Measurements from ENCODE around the gene HS1BP3. TPM values are rescaled to one million over a fixed set of nuclear protein-coding genes. Genes with fewer than 3 reads are reported as not detected.

HS1BP3 gene
- total RNA-seq, 1 experiment from 2014 or later: 26.4 TPM

DNA sequence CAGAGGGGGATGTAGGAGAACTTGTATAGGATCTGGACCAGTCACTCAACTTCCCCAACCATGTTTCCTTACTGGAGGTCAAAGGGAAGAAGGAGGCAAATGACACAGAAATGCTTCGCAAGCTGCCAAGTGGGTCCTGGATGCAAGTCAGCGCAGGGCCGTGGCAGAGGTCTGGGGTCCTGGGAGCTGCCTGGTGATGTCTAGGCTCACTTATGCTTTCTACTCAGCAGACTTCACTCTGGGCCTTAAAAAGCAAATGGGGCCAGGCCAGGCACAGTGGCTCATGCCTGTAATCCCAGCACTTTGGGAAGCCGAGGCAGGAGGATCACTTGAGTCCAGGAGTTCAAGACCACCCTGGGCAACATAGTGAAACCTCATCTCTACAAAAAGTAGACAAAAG, 19.9 kb downstream of the HS1BP3 start:
- Mint-ChIP-seq H3K27me3 (ENCODE audit: unreplicated experiment) (no peaks in the 10 kb centered on the region), H3K4me1 (ENCODE audit: low read depth, unreplicated experiment) (peaks cover 25% of the 10 kb centered on the region), H3K4me3 (ENCODE audit: low read depth, unreplicated experiment) (no peak overlapping the region), H3K36me3 (ENCODE audit: insufficient read depth, unreplicated experiment) (peaks cover 19% of the 10 kb centered on the region), H3K27ac (ENCODE audit: unreplicated experiment) (no peak overlapping the region), H3K9me3 (ENCODE audit: low read depth, unreplicated experiment) (no peaks in the 10 kb centered on the region)
- no peak for DNase-seq
- CTCF ChIA-PET: interaction anchor here (0.7 kb wide), 1 partner anchor 192 kb away, joined by 3 read pairs; no protein-coding TSS in a partner anchor
- TF ChIP-seq, protein P1, sequence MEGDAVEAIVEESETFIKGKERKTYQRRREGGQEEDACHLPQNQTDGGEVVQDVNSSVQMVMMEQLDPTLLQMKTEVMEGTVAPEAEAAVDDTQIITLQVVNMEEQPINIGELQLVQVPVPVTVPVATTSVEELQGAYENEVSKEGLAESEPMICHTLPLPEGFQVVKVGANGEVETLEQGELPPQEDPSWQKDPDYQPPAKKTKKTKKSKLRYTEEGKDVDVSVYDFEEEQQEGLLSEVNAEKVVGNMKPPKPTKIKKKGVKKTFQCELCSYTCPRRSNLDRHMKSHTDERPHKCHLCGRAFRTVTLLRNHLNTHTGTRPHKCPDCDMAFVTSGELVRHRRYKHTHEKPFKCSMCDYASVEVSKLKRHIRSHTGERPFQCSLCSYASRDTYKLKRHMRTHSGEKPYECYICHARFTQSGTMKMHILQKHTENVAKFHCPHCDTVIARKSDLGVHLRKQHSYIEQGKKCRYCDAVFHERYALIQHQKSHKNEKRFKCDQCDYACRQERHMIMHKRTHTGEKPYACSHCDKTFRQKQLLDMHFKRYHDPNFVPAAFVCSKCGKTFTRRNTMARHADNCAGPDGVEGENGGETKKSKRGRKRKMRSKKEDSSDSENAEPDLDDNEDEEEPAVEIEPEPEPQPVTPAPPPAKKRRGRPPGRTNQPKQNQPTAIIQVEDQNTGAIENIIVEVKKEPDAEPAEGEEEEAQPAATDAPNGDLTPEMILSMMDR (IDR thresholded peaks at IDR 0.05; ENCODE audit: unreplicated experiment): no peak
- no TSS peak for BruUV-seq (replicated peaks)
- intact Hi-C loops (cut with micrococcal nuclease; ENCODE audit: unreplicated experiment): loop anchor here (5.0 kb wide), 1 partner anchor 49 kb away; no protein-coding TSS in a partner anchor

DNA sequence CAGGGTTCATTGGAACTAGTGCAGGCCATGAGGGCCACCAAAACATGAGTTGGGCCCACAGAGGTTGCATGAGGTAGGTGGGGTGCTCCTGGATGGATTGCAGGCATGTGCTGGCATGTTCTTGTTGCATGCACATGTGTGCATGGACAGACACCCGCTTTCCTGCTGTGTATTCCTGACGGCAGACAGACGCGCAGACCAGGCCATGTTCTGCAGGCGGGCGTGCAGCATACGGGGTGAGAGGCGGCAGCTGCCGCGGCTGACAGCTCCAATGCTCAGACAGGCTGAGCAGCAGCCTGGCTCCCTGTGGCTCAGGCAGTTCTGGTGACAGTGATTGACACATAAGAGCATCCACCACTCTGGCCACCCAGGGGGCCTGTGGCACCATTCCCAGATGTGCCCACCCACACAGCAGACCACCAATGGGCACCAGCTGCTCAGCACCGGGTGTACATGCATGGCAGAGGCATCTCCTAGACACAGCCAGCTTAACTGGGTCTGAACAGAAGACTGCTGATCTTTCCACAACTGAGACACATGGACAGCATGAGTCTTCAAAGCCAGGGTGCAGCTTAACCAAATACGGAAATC, 21.2 kb downstream of the HS1BP3 start:
- no TSS peak for BruUV-seq (replicated peaks)
- Mint-ChIP-seq H3K4me1 (ENCODE audit: low read depth, unreplicated experiment) (peaks cover 12% of the 10 kb centered on the region), H3K9me3 (ENCODE audit: low read depth, unreplicated experiment) (no peaks in the 10 kb centered on the region), H3K36me3 (ENCODE audit: insufficient read depth, unreplicated experiment) (peaks cover 10% of the 10 kb centered on the region), H3K27me3 (ENCODE audit: unreplicated experiment) (no peaks in the 10 kb centered on the region), H3K4me3 (ENCODE audit: low read depth, unreplicated experiment) (no peak overlapping the region), H3K27ac (ENCODE audit: unreplicated experiment) (no peak overlapping the region)
- CTCF ChIA-PET: no interaction called here
- TF ChIP-seq, protein P1 (IDR thresholded peaks at IDR 0.05; ENCODE audit: unreplicated experiment): no peak
- no peak for DNase-seq
- intact Hi-C loops (cut with micrococcal nuclease; ENCODE audit: unreplicated experiment): loop anchor here (5.0 kb wide), 1 partner anchor 47 kb away; no protein-coding TSS in a partner anchor

DNA sequence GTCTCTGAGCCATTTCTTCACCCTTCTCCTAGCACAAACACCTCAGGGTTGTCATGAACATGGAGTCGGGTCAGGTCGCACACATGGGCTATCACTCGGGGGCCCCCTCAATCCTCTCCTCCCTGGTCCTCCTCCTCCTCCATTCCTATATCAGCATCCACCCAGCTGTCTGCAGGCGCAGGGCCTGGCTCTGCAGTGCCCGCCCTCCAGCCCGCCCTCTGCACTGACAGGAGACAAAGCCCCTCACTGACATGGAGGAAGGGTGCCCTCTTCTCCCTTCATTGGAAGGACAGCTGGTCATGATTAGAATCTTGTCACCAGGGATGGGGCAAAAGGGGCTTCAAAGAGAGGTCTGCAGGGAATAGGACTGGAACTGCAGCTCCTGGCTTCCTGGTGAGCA, 21.7 kb downstream of the HS1BP3 start:
- no peak for DNase-seq
- intact Hi-C loops (cut with micrococcal nuclease; ENCODE audit: unreplicated experiment): no loop called here
- Mint-ChIP-seq H3K4me3 (ENCODE audit: low read depth, unreplicated experiment) (no peak overlapping the region), H3K27me3 (ENCODE audit: unreplicated experiment) (no peaks in the 10 kb centered on the region), H3K27ac (ENCODE audit: unreplicated experiment) (no peak overlapping the region), H3K4me1 (ENCODE audit: low read depth, unreplicated experiment) (peaks cover 9% of the 10 kb centered on the region), H3K36me3 (ENCODE audit: insufficient read depth, unreplicated experiment) (peaks cover 9% of the 10 kb centered on the region), H3K9me3 (ENCODE audit: low read depth, unreplicated experiment) (no peaks in the 10 kb centered on the region)
- BruUV-seq (replicated peaks): no TSS peak
- TF ChIP-seq, protein P1 (IDR thresholded peaks at IDR 0.05; ENCODE audit: unreplicated experiment): no peak
- CTCF ChIA-PET: no interaction called here

DNA sequence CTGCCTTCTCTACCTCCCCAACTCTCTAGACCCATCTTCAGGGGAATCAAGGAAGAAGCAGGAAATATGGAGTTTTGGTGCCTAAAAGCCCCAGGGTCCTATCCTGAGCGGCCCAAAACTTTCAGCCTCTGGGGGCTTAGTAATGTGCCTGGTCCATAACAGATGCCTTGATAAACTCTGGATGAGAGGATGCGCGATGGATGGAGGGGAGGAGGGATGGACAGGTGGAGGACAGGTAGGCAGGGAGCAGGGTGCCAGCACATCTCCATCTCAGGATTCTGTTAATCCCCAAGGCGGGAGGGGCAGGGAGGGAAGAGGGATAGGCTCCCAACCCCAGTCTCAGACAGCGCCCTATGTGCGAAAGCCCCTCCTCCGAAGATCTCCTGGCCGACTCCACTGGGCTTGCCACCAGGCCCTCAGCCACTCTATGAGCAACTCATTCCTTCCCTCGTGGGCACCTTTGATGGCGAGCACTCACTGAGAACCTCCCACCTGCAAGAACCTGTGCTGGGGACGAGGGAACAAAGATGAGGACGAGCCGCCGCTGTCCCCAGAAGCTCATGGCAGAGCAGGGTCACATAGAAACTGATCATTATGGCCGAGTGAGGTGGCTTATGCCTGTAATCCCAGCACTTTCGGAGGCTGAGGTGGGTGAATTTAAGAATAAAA, 23.1 kb downstream of the HS1BP3 start:
- Mint-ChIP-seq H3K27ac (ENCODE audit: unreplicated experiment) (no peak overlapping the region), H3K4me3 (ENCODE audit: low read depth, unreplicated experiment) (no peak overlapping the region)
- CTCF ChIA-PET: no interaction called here

More for the DNA sequence above, 23.1 kb downstream of the HS1BP3 start:
- H3K9me3 Mint-ChIP-seq (ENCODE audit: low read depth, unreplicated experiment): no peaks in the 10 kb centered on the region
- no peak for DNase-seq
- TF ChIP-seq, protein P1 (IDR thresholded peaks at IDR 0.05; ENCODE audit: unreplicated experiment): no peak
- no peaks in the 10 kb centered on the region for H3K36me3 Mint-ChIP-seq (ENCODE audit: insufficient read depth, unreplicated experiment)
- H3K4me1 Mint-ChIP-seq (ENCODE audit: low read depth, unreplicated experiment): no peaks in the 10 kb centered on the region
- intact Hi-C loops (cut with micrococcal nuclease; ENCODE audit: unreplicated experiment): no loop called here
- no peaks in the 10 kb centered on the region for H3K27me3 Mint-ChIP-seq (ENCODE audit: unreplicated experiment)
- BruUV-seq (replicated peaks): no TSS peak
